HG03432 (cell line): ENCODE results near the gene ANKHD1.
"Not testable (repeated sequence)": the region's sequence is repeated elsewhere in the genome, so short reads cannot be mapped to it uniquely, and the experiment has no call there.

Experiments
- ATAC-seq: cut with Tn5 transposase; IDR thresholded peaks from one replicate; pipeline ENCODE4 v1.9.1; 2021; ENCODE audit warnings: mild to moderate bottlenecking, moderate library complexity; ENCODE audit not compliant: unreplicated experiment

ANKHD1 gene

GRCh38 chr5:140421375-140421774 lies 19.7 kb downstream of the ANKHD1 start:
- not testable (repeated sequence) for ATAC-seq

- ATAC-seq = no peak
Measured at GRCh38 chr5:140423609-140424008, 22.0 kb downstream of the ANKHD1 start.

- no peak for ATAC-seq
Measured at GRCh38 chr5:140424135-140424534, 22.5 kb downstream of the ANKHD1 start.

GRCh38 chr5:140427726-140428125 lies 26.1 kb downstream of the ANKHD1 start:
- ATAC-seq = not testable (repeated sequence)

- no peak for ATAC-seq
Measured at GRCh38 chr5:140429724-140430123, 28.1 kb downstream of the ANKHD1 start.

- ATAC-seq = no peak
Measured at GRCh38 chr5:140432212-140432611, 30.6 kb downstream of the ANKHD1 start.

GRCh38 chr5:140432916-140433315 lies 31.3 kb downstream of the ANKHD1 start:
- no peak for ATAC-seq

GRCh38 chr5:140457368-140457767 lies 55.7 kb downstream of the ANKHD1 start:
- ATAC-seq = not testable (repeated sequence)

GRCh38 chr5:140466981-140467742 lies 65.5 kb downstream of the ANKHD1 start:
- ATAC-seq = no peak

GRCh38 chr5:140468188-140468587 lies 66.6 kb downstream of the ANKHD1 start:
- no peak for ATAC-seq

- no peak for ATAC-seq
Measured at GRCh38 chr5:140469259-140469658, 67.6 kb downstream of the ANKHD1 start.

GRCh38 chr5:140480310-140481014 lies 78.8 kb downstream of the ANKHD1 start:
- no peak for ATAC-seq

- no peak for ATAC-seq
Measured at GRCh38 chr5:140481758-140482157, 80.1 kb downstream of the ANKHD1 start.

GRCh38 chr5:140483055-140483454 lies 81.4 kb downstream of the ANKHD1 start:
- ATAC-seq = no peak

- not testable (repeated sequence) for ATAC-seq
Measured at GRCh38 chr5:140488141-140488540, 86.5 kb downstream of the ANKHD1 start.

GRCh38 chr5:140488914-140489313 lies 87.3 kb downstream of the ANKHD1 start:
- ATAC-seq = no peak

GRCh38 chr5:140497897-140498296 lies 96.3 kb downstream of the ANKHD1 start:
- no peak for ATAC-seq

GRCh38 chr5:140498591-140498990 lies 97.0 kb downstream of the ANKHD1 start:
- ATAC-seq = no peak

GRCh38 chr5:140502834-140503233 lies 101.2 kb downstream of the ANKHD1 start:
- no peak for ATAC-seq

- no peak for ATAC-seq
Measured at GRCh38 chr5:140509898-140510297, 108.3 kb downstream of the ANKHD1 start.

GRCh38 chr5:140513124-140513523 lies 111.5 kb downstream of the ANKHD1 start:
- ATAC-seq = no peak

GRCh38 chr5:140524003-140524402 lies 122.4 kb downstream of the ANKHD1 start:
- ATAC-seq = no peak
